Testis (tissue), 3 donors: ENCODE measurements around the gene ZBTB20. TPM values are rescaled to one million over a fixed set of nuclear protein-coding genes. Genes with fewer than 3 reads are reported as not detected.
"Not testable (repeated sequence)": the region's sequence is repeated elsewhere in the genome, so short reads cannot be mapped to it uniquely, and the experiment has no call there.

Source experiments
- DNase-seq: peaks from one replicate; pipeline ENCODE4 v3.0.0-alpha.2; 2019
- H3K27ac ChIP-seq, 2 donors: fragments of 200-600 bp; sonication (generic); one replicate each; pipeline ENCODE4 v1.5.1; 2019
- H3K27me3 ChIP-seq: fragments of 200-600 bp; sonication (generic); one replicate; pipeline ENCODE4 v1.5.1; 2019
- H3K36me3 ChIP-seq: fragments of 200-600 bp; sonication (generic); one replicate; pipeline ENCODE4 v1.5.1; 2017; ENCODE audit warnings: low read depth; ENCODE audit errors: missing control alignments
- H3K4me1 ChIP-seq: fragments of 200-600 bp; sonication (generic); one replicate; pipeline ENCODE4 v1.5.1; 2019
- H3K4me3 ChIP-seq, 2 donors: fragments of 200-600 bp; sonication (generic); one replicate each; pipeline ENCODE4 v1.5.1; 2017 to 2019
- H3K9me3 ChIP-seq: fragments of 200-600 bp; sonication (generic); one replicate; pipeline ENCODE4 v1.5.1; 2017
- POLR2A ChIP-seq: fragments of 450-650 bp; IDR thresholded peaks from one replicate; pipeline ENCODE4 v1.6.1; 2017; ENCODE audit warnings: antibody characterized with exemption, mild to moderate bottlenecking, moderate library complexity
- WGBS, 2 donors: methylation state at CpG; one replicate each; pipeline ENCODE4 v1.1.5; 2018; 5-methylcytosine and 5-hydroxymethylcytosine counted together
- intact Hi-C: fragments of 100-400 bp; cut with DNase I; formaldehyde crosslinking; loops from one replicate; pipeline ENCODE4 v1.15.1; 2023; ENCODE audit warnings: low total_unique reads
- polyA plus RNA-seq: library from polyadenylated mRNA; stranded (reverse); fragments of 350-450 nt; fragmentation: Illumina TruSeq; extraction: RNeasy Lipid Tissue Mini Kit (QIAGEN cat#74804); gene quantifications from one replicate; pipeline ENCODE4 v1.2.3, GENCODE V29; 2014; ENCODE audit warnings: low read depth, low replicate concordance; ENCODE audit not compliant: insufficient read depth
- total RNA-seq, 2 donors: library from RNA; depleted of rRNA; stranded (reverse); fragments of >200 nt; gene quantifications; one replicate each; pipeline ENCODE4 v1.2.3, GENCODE V29; 2016
- TF ChIP-seq, protein P1 (sequence below), 3 experiments: fragments of 450-650 bp in 2 of 3; fragments of 200-600 bp in 1 of 3; sonication (generic) in 1 of 3; IDR thresholded peaks; one replicate each; pipeline ENCODE4 v1.5.1; 2016 to 2019; ENCODE audit warnings: antibody characterized with exemption in 3 of 3, mild to moderate bottlenecking in 2 of 3, moderate library complexity in 1 of 3

The ZBTB20 gene
- total and polyA plus RNA-seq, 3 donors from 2014 or later: 36.8 to 179 (median 126) TPM

DNA sequence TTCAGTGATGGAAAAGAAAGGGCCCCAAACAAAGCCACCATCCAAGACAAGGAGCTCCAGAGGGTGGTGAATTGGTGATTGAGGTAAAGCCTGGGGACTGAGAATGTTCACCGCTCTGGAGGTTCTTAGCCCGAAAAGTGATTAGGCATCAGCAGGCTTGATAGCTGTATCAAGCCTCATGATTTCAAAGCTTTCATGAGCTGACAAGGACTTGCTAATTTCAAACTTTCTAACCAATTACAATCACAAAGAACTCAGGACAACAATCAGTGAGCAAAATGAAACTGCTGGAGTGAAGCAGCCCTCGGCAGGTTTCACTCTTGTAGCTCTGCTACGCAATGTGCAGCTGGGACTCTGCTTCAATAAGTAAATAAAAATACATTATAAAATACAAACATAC lies 461.9 kb downstream of the ZBTB20 start:
- Histone ChIP-seq H3K36me3 (no peaks in the 10 kb centered on the region), H3K4me1 (peaks cover 6% of the 10 kb centered on the region), H3K27ac (peak overlapping the region in 1 of 2 donors; percentile 7), H3K27me3 (no peaks in the 10 kb centered on the region), H3K9me3 (no peaks in the 10 kb centered on the region), H3K4me3 (no peak overlapping the region)
- DNase-seq: no peak
- intact Hi-C loops: no loop called here
- WGBS, 2 donors: 69 to 74% methylated on average over 4 of the region's 4 CpGs
- TF ChIP-seq, protein P1, sequence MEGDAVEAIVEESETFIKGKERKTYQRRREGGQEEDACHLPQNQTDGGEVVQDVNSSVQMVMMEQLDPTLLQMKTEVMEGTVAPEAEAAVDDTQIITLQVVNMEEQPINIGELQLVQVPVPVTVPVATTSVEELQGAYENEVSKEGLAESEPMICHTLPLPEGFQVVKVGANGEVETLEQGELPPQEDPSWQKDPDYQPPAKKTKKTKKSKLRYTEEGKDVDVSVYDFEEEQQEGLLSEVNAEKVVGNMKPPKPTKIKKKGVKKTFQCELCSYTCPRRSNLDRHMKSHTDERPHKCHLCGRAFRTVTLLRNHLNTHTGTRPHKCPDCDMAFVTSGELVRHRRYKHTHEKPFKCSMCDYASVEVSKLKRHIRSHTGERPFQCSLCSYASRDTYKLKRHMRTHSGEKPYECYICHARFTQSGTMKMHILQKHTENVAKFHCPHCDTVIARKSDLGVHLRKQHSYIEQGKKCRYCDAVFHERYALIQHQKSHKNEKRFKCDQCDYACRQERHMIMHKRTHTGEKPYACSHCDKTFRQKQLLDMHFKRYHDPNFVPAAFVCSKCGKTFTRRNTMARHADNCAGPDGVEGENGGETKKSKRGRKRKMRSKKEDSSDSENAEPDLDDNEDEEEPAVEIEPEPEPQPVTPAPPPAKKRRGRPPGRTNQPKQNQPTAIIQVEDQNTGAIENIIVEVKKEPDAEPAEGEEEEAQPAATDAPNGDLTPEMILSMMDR (IDR thresholded peaks at IDR 0.05): no peak
- TF ChIP-seq POLR2A: no peak

DNA sequence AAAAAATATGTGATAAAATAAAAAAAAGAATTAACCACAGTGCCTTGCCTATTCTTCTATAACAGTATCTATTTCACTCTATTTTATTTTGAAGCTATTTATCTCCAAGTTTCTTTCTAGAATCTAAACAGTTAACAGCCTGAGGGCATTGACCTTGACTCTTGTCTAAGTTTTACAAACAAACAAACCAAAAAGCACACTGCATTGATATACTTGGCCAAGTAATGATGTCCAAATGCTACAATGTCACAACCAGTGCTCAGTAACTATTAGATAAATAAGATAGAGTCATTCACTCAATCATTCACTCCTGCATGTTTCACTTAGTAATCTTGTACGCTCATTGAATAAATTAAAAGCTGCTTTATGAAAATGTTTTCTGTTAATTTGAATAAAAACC lies 466.8 kb downstream of the ZBTB20 start:
- WGBS, 2 donors: 60 to 69% methylated on average over 1 of the region's 1 CpG
- Histone ChIP-seq H3K9me3 (no peaks in the 10 kb centered on the region), H3K4me3 (no peak overlapping the region), H3K4me1 (peaks cover 6% of the 10 kb centered on the region), H3K36me3 (no peaks in the 10 kb centered on the region), H3K27ac (peak overlapping the region in 1 of 2 donors; percentile 24), H3K27me3 (no peaks in the 10 kb centered on the region)
- no peak for TF ChIP-seq POLR2A
- TF ChIP-seq, protein P1 (IDR thresholded peaks at IDR 0.05): no peak
- no peak for DNase-seq
- intact Hi-C loops: no loop called here

DNA sequence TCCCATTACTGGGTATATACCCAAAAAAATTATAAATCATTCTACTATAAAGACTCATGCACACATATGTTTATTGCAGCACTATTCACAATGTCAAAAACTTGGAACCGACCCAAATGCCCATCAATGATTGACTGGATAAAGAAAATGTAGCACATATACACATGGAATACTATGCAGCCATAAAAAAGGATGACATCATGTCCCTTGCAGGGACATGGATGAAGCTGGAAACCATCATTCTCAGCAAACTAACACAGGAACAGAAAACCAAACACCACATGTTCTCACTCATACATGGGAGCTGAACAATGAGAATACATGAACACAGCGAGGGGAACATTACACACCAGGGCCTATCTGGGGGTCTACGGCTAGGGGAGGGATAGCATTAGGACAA lies 467.3 kb downstream of the ZBTB20 start:
- H3K36me3 ChIP-seq, DNase-seq, H3K27ac ChIP-seq, intact Hi-C loops, H3K4me3 ChIP-seq, H3K9me3 ChIP-seq, H3K4me1 ChIP-seq, H3K27me3 ChIP-seq: not testable (repeated sequence)
- 93 to 98% methylated on average over 3 of the region's 3 CpGs for WGBS, 2 donors

DNA sequence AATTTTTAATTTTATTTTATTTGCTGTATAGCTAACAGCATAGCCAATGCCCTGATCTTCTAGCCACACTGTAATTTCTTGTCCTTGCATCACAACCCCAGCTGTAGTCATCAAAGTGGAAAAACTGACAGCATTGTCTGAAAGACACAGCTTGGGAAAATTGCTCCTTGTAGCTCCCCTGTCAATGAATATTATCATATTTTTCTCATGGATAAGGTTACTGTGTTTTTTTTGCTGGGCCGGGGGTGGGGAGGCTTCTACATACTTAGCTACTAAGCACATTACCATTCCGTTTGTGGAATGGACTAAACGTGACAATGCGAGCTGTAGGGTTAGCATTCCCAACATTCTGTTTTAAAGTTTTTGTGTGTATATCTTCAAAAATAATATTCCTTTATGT lies 472.0 kb downstream of the ZBTB20 start:
- no peak overlapping the region for H3K4me3 ChIP-seq
- intact Hi-C loops: no loop called here
- TF ChIP-seq, protein P1 (IDR thresholded peaks at IDR 0.05): no peak
- TF ChIP-seq POLR2A: no peak
- no peaks in the 10 kb centered on the region for H3K36me3 ChIP-seq
- WGBS, 2 donors: 74 to 82% methylated on average over 4 of the region's 4 CpGs
- no peaks in the 10 kb centered on the region for H3K9me3 ChIP-seq
- no peaks in the 10 kb centered on the region for H3K27me3 ChIP-seq
- no peak overlapping the region for H3K27ac ChIP-seq
- H3K4me1 ChIP-seq: no peaks in the 10 kb centered on the region
- no peak for DNase-seq

DNA sequence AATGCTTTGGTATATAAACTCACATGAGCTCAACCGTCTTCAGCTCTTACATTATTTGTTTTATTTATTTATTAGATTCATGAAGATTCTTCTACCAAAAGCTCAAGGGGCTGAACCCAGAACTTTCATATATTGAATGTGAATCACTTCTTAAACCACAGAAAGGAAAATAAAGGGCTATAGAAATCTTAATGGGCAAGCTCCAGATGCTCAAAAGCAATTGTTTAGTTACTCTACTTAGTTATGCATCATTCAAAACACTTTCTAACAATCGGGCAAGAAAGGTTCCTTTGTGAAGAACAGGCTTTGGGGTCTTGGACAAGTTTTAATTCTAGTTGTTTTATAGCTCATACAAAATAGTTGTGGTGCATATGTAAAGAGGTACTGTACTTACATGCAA lies 473.1 kb downstream of the ZBTB20 start:
- Histone ChIP-seq H3K4me3 (no peak overlapping the region), H3K4me1 (no peaks in the 10 kb centered on the region), H3K27me3 (no peaks in the 10 kb centered on the region), H3K27ac (no peak overlapping the region), H3K9me3 (no peaks in the 10 kb centered on the region), H3K36me3 (no peaks in the 10 kb centered on the region)
- no peak for DNase-seq
- WGBS, 2 donors: 88 to 91% methylated on average over 2 of the region's 2 CpGs
- TF ChIP-seq POLR2A: no peak
- TF ChIP-seq, protein P1 (IDR thresholded peaks at IDR 0.05): no peak
- intact Hi-C loops: no loop called here
